T-helper 2 cell (primary cell): Measurements from ENCODE around the gene EML6.

ENCODE experiments used
- DNase-seq, 5 experiments: peaks; one replicate each; pipeline versions ENCODE4 v3.0.0 to v3.0.0-alpha.2; 2012 to 2022

The EML6 gene

GRCh38 chr2:54950811-54951210, 227.3 kb downstream of the EML6 start:
- no peak for DNase-seq

DNA sequence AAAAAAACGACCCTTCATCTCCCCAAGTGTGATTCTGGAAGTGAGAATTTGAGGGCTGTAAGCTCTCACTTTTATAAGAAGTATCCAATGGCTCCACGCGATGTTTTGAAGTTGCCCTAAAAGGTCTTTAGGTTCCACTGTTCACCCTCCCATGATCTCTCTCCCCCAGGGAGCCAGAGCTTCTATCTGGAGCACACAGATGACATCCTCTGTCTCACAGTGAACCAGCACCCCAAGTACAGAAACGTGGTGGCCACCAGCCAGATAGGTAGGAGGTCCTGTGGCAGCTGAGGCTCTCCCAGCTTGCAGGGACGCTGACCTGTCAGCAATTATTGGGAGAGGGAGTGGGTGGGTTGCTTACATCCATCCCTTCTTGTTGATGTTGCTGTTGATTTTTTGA, 229.0 kb downstream of the EML6 start:
- DNase-seq, result no peak

GRCh38 chr2:54952978-54953456, 229.6 kb downstream of the EML6 start:
- peak in 1 of 5 experiments; percentile 53 for DNase-seq

- no peak for DNase-seq
These were observed 230.7 kb downstream of the EML6 start for GRCh38 chr2:54954158-54954557.

DNA sequence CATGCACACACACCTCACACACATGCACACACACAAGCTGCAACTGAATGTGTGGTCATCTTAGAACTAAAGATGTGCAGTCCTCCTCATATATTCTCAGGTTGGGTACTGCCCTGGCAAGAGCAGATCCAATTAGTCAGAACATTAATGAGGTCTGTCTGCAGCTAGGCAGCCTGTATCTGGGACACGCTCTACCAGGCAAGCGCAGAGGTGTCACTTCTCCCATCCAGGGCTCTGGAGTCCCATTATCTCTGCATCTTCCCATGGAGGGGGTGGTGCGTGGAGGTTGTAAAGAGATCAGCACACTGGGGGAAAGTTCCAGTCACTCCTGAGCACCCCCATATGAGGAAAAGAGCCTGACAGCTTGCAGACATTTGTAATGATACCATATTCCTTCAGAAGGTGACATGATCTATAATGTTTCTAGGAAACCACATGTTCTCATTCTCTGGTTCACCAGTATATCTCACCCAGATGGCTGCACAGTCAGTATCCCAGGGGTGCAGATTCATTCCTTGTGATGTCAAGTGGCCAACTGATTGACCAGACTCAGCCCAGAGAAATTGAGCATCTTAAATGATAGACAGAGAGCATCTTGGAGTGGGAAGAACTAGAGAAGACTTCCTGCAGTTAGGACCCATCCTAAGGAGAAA, 231.4 kb downstream of the EML6 start:
- no peak for DNase-seq

DNA sequence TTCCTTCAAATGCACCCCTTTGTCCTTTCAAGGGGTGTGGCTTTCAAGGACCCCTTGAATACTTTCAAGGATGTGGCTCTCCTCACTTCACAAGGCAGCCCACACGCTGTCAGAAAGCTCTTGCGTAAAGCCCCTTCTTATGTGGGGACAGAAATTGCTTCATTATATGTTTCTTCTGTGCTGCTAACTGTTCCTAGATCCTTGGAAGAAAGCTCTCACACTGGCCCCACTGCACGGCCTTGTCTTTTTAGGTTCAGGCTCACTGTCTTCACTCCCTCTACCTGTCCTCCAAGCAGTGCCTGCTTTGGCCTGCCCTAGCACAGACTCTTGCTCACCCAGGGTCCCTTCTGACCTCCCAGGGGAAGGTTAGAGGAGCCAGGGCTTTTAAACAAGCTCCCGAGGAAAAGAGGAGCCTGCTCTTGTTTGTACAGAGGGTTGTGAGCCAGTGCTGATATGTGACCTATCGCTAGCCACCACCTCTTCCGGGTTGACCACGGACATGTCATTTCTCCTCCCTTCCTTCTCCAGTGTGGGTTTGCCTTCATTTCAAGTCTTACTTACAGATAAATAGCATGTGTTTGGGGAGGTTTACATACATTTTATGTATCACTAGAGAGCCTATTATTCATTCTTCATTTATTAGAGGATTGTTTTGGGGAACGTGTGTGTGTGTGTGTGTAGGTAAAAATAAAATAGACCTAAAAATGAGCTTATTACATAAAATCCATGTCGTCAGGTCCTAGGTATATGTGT, 232.1 kb downstream of the EML6 start:
- DNase-seq, result no peak

DNA sequence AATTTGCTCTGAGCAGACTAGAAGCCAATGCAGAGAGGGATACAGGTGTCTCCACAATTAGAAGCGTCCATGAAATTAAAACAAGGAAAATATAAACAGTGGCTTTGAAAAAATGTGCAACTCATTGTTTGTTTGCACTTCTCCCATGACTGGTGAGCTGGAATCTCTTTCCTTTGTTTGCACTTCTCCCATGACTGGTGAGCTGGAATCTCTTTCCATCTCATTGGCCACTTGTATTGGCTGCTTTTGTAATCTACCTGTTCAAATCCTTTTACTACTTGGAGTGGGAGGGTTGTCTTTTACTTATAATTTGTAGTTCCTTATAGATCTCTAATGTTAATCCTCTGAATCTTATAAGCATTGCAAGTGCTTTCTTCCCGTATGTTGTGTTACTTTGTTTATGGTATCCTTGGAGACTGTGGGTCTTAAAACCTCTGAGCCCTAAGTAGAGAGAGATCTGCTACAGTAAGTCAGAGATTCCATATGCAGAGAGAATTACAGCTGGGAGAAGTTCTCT, 232.7 kb downstream of the EML6 start:
- DNase-seq, result no peak

- no peak for DNase-seq
These were observed 234.0 kb downstream of the EML6 start for GRCh38 chr2:54957321-54957999.

DNA sequence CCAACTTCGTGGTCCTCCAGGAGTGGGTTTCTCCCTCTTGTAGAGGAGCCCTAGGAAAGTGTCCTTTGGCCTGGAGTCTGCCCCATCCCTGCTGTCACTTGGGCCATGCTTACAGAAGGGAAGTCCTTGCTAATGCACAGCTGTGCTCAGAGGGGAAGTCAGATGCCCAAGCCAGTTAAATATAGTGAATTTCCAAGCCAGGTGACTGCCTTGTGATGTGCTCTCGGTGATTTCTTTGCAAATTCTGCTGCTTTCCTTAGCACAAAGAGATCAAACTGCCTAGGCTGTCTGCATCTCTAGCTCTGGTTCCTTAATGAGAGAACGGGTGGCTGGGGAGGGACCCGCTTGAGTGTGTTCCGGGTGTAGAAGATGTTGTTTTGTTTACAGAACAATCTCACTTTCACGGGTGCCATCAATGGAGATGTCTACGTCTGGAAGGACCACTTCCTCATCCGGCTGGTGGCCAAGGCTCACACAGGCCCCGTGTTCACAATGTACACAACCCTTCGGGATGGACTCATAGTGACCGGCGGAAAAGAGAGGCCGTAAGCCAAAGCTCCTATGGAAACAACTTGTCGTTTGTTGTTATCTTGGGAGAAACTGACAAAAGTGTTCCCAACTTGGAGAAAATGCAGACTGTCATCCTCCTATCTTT, 235.4 kb downstream of the EML6 start:
- no peak for DNase-seq

- DNase-seq, result no peak
These were observed 236.7 kb downstream of the EML6 start for GRCh38 chr2:54960164-54960563.

DNA sequence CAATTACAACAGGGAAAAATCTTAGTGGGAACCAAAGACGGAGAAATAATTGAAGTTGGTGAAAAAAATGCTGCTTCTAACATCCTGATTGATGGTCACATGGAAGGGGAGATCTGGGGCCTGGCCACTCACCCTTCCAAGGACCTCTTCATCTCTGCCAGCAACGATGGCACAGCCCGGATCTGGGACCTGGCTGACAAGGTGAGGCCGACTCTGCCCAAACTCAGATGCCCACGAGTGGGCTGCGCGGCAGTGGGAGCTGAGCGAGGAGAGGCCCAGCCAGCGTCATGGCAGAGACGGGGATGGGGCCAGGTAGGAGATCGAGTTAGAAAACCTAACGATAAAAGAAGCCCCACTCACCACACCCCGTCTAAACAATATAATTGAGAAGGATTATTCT, 239.0 kb downstream of the EML6 start:
- DNase-seq, result no peak

GRCh38 chr2:54962935-54963440, 239.5 kb downstream of the EML6 start:
- no peak for DNase-seq

GRCh38 chr2:54963476-54963875, 240.0 kb downstream of the EML6 start:
- DNase-seq, result no peak

GRCh38 chr2:54964271-54964670, 240.8 kb downstream of the EML6 start:
- DNase-seq, result no peak

GRCh38 chr2:54964816-54965215, 241.4 kb downstream of the EML6 start:
- DNase-seq, result peak in 1 of 5 experiments; percentile 34

- DNase-seq, result peak in 1 of 5 experiments; percentile 31
These were observed 242.0 kb downstream of the EML6 start for GRCh38 chr2:54965425-54965824.

DNA sequence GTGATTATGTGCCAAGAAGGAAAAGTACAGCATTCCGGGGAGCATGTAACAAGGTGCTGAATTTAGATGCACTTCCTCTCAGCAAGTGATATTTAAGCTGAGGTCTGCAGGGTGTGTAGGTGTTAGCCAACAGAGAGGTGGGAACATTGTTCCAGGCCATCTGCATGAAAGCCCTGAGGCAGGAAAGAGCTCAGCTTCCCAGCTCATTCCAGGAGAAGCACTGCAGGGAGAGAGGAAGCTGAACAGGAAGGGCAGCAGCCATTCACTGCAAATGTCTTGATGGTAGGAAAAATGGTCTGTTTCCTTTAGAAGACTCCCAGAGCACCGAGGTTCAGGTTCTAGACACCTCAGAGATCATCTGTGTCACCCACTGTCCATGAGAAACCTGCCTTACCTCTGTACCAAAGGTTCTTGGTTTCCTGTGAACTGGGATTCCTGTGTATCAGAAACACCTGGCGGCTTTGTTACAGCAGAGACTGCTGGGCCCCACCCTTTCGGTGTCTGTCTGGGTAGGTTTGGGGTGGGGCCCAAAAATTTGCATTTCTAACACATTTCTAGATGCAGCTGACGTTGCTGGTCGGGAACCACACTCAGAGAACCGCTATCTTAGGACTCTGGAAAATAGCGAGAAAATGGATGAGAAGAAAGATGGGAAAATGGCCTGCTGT, 242.8 kb downstream of the EML6 start:
- peak in 1 of 5 experiments; percentile 17 for DNase-seq

GRCh38 chr2:54966837-54967236, 243.4 kb downstream of the EML6 start:
- DNase-seq, result no peak

DNA sequence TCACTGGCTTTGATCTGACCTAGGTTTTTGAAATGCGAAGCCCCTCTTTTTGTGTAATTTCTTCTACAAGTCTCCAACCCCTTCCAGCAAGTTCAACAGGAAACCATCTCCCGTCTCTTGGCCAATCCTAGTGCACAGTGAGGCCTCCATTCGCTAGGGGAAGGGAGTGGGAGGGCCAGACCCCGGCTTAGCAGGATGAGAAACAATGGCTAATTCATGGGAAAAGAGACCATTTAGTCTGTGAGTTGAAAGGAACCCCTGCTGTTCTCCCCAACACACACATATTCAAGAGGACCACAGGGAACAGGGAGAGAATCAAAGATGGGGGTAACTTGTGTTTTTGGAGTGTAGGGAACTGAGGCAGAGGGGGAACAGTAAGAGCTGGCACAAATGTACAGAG, 243.8 kb downstream of the EML6 start:
- no peak for DNase-seq

GRCh38 chr2:54967759-54968365, 244.4 kb downstream of the EML6 start:
- DNase-seq, result no peak

GRCh38 chr2:54968561-54969218, 245.2 kb downstream of the EML6 start:
- no peak for DNase-seq
